ENCODE results near the gene PADI4. TPM values are rescaled to one million over a fixed set of nuclear protein-coding genes. Genes with fewer than 3 reads are reported as not detected.
A peak's percentile ranks its signal among the peaks of the same experiment; 100 is the strongest.

Gene PADI4
- total RNA-seq, 1 donor: not detected

DNA sequence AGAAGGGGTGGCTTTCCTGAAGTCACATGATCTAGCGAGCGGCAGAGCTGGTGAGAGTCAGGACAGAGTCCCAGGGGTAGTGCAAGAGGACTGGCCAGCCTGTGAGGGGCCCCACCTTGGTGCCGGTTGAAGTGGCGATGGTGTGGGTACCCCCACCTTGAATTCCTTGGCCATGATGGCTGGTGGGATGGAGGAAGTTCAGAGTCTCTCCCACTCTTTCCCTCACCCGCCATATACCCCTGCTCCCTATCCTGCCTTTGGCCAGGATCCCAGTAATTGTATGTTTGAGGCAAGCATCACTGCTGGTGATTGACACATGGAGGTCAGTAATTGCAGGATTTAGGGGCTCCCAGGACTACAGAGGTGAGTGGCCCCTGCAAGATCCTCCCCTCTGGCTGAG is 47.3 kb upstream of the PADI4 start:
- H3K4me2 ChIP-seq (ENCODE audit: insufficient read depth, low read length): no peak overlapping the region
- H3K4me1 ChIP-seq (ENCODE audit: insufficient read depth, low read length): peaks cover 8% of the 10 kb centered on the region
- H3K27ac ChIP-seq (ENCODE audit: low read depth, low read length): no peak overlapping the region
- H2AFZ ChIP-seq (ENCODE audit: low read length): no peak overlapping the region
- H4K20me1 ChIP-seq (ENCODE audit: insufficient read depth, low read length): no peaks in the 10 kb centered on the region
- H3K9me3 ChIP-seq (ENCODE audit: low read depth, low read length): no peaks in the 10 kb centered on the region
- H3K36me3 ChIP-seq (ENCODE audit: insufficient read depth, low read length): no peaks in the 10 kb centered on the region
- H3K79me2 ChIP-seq (ENCODE audit: insufficient read depth, low read length): no peaks in the 10 kb centered on the region
- H3K27me3 ChIP-seq (ENCODE audit: insufficient read depth, low read length): peaks cover 25% of the 10 kb centered on the region
- TF ChIP-seq, protein P1, sequence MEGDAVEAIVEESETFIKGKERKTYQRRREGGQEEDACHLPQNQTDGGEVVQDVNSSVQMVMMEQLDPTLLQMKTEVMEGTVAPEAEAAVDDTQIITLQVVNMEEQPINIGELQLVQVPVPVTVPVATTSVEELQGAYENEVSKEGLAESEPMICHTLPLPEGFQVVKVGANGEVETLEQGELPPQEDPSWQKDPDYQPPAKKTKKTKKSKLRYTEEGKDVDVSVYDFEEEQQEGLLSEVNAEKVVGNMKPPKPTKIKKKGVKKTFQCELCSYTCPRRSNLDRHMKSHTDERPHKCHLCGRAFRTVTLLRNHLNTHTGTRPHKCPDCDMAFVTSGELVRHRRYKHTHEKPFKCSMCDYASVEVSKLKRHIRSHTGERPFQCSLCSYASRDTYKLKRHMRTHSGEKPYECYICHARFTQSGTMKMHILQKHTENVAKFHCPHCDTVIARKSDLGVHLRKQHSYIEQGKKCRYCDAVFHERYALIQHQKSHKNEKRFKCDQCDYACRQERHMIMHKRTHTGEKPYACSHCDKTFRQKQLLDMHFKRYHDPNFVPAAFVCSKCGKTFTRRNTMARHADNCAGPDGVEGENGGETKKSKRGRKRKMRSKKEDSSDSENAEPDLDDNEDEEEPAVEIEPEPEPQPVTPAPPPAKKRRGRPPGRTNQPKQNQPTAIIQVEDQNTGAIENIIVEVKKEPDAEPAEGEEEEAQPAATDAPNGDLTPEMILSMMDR (IDR thresholded peaks at IDR 0.05; ENCODE audit: extremely low read depth, low read depth, low read length): no peak
- H3K4me3 ChIP-seq (ENCODE audit: insufficient read depth, low read length): no peak overlapping the region
- peak; percentile 53 for DNase-seq (ENCODE audit: insufficient read length, low spot score, missing footprints)

DNA sequence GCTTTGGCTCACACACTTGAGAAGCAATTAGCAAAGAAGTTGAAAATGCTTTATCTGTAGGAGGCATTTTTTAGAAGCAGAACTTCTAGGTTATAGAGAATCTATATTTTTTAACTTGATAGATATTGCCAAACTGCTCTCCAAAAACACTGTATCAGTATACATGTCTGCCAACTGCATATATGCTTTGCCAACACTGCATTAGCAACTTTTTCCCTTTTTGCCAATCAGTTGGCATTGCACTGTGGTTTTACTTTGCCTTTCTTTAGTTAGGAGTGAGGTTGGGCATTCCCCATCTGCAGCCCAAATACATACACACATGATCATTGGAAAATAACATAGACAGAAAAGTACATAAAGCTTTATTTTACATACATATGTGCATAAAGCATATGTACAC is 44.1 kb upstream of the PADI4 start:
- peaks cover 6% of the 10 kb centered on the region for H3K4me1 ChIP-seq (ENCODE audit: insufficient read depth, low read length)
- H3K27ac ChIP-seq (ENCODE audit: low read depth, low read length): no peak overlapping the region
- H3K27me3 ChIP-seq (ENCODE audit: insufficient read depth, low read length): peaks cover 25% of the 10 kb centered on the region
- no peak overlapping the region for H3K4me3 ChIP-seq (ENCODE audit: insufficient read depth, low read length)
- H3K9me3 ChIP-seq (ENCODE audit: low read depth, low read length): no peaks in the 10 kb centered on the region
- H3K36me3 ChIP-seq (ENCODE audit: insufficient read depth, low read length): no peaks in the 10 kb centered on the region
- H3K4me2 ChIP-seq (ENCODE audit: insufficient read depth, low read length): no peak overlapping the region
- H2AFZ ChIP-seq (ENCODE audit: low read length): no peak overlapping the region
- TF ChIP-seq, protein P1 (IDR thresholded peaks at IDR 0.05; ENCODE audit: extremely low read depth, low read depth, low read length): no peak
- no peak for DNase-seq (ENCODE audit: insufficient read length, low spot score, missing footprints)
- no peaks in the 10 kb centered on the region for H3K79me2 ChIP-seq (ENCODE audit: insufficient read depth, low read length)
- no peaks in the 10 kb centered on the region for H4K20me1 ChIP-seq (ENCODE audit: insufficient read depth, low read length)

DNA sequence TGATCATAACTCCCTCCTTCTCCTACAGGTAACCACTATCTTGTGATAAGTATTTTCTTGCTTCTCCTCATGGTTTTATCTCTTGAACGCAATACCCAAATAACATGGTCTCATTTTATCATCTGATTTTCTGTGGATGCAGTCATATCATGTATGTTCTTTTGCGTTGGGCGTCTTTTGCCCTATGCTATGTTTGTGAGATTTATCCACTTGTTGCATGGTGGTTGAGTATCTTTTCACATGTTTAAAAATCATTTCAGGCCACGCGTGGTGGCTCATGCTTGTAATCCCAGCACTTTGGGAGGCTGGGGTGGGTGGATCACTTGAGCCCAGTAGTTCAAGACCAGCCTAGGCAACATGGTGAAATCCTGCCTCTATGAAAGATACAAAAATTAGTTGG is 43.5 kb upstream of the PADI4 start:
- no peak overlapping the region for H3K4me2 ChIP-seq (ENCODE audit: insufficient read depth, low read length)
- H4K20me1 ChIP-seq (ENCODE audit: insufficient read depth, low read length): no peaks in the 10 kb centered on the region
- no peaks in the 10 kb centered on the region for H3K36me3 ChIP-seq (ENCODE audit: insufficient read depth, low read length)
- TF ChIP-seq, protein P1 (IDR thresholded peaks at IDR 0.05; ENCODE audit: extremely low read depth, low read depth, low read length): no peak
- no peaks in the 10 kb centered on the region for H3K9me3 ChIP-seq (ENCODE audit: low read depth, low read length)
- no peak for DNase-seq (ENCODE audit: insufficient read length, low spot score, missing footprints)
- H3K4me3 ChIP-seq (ENCODE audit: insufficient read depth, low read length): no peak overlapping the region
- H3K27me3 ChIP-seq (ENCODE audit: insufficient read depth, low read length): peaks cover 24% of the 10 kb centered on the region
- peaks cover under 1% of the 10 kb centered on the region for H3K4me1 ChIP-seq (ENCODE audit: insufficient read depth, low read length)
- H3K27ac ChIP-seq (ENCODE audit: low read depth, low read length): no peak overlapping the region
- no peak overlapping the region for H2AFZ ChIP-seq (ENCODE audit: low read length)
- no peaks in the 10 kb centered on the region for H3K79me2 ChIP-seq (ENCODE audit: insufficient read depth, low read length)

DNA sequence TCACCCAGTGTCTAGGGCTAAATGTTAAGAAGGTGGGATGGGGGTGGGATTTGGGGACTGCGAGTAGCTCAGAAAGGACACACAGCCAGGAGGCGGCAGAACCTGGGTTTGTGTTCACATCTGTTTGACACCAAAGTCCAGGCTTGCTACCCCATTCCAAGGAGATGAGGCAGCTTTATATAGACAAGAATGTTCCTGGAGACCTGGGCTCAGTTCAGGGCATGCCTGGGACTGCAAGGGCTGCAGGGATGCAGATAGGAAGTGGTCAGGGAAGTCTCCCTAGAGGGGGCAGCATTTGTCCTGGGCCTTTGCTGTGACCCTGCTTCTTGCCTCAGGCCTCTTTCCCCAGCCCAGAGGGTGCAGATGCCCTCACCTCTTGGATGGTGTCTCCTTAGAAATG is 42.8 kb upstream of the PADI4 start:
- Histone ChIP-seq H3K9me3 (ENCODE audit: low read depth, low read length) (no peaks in the 10 kb centered on the region), H3K4me1 (ENCODE audit: insufficient read depth, low read length) (no peaks in the 10 kb centered on the region), H3K36me3 (ENCODE audit: insufficient read depth, low read length) (no peaks in the 10 kb centered on the region), H3K4me3 (ENCODE audit: insufficient read depth, low read length) (no peak overlapping the region), H3K27ac (ENCODE audit: low read depth, low read length) (no peak overlapping the region), H3K79me2 (ENCODE audit: insufficient read depth, low read length) (no peaks in the 10 kb centered on the region), H3K27me3 (ENCODE audit: insufficient read depth, low read length) (peaks cover 21% of the 10 kb centered on the region), H2AFZ (ENCODE audit: low read length) (no peak overlapping the region), H4K20me1 (ENCODE audit: insufficient read depth, low read length) (no peaks in the 10 kb centered on the region), H3K4me2 (ENCODE audit: insufficient read depth, low read length) (no peak overlapping the region)
- TF ChIP-seq, protein P1 (IDR thresholded peaks at IDR 0.05; ENCODE audit: extremely low read depth, low read depth, low read length): no peak
- peak; percentile 69 for DNase-seq (ENCODE audit: insufficient read length, low spot score, missing footprints)

Data from osteoblast (primary cell).